AG04450 (cell line): Measurements from ENCODE around the gene FIG4. TPM values are rescaled to one million over a fixed set of nuclear protein-coding genes. Genes with fewer than 3 reads are reported as not detected.
"Not testable (repeated sequence)": the region's sequence is repeated elsewhere in the genome, so short reads cannot be mapped to it uniquely, and the experiment has no call there.

ENCODE experiments used
- CTCF ChIA-PET: fragments of 300-600, 350-600 bp; formaldehyde crosslinking; extraction: SDS; loops from one replicate; lab custom pipeline; 2022; ENCODE audit warnings: antibody characterized with exemption, inconsistent platforms; lab: Charles Lee
- POLR2A ChIA-PET: fragments of 350-600 bp; formaldehyde crosslinking; extraction: SDS; loops from one replicate; lab custom pipeline; 2021; ENCODE audit warnings: antibody characterized with exemption, inconsistent platforms; lab: Yijun Ruan, JAX
- DNase-seq: peaks from one replicate; pipeline ENCODE4 v3.0.0-alpha.2; 2011; ENCODE audit warnings: low read depth, low spot score
- H3K27ac ChIP-seq: one replicate; pipeline ENCODE4 v1.5.1; 2012; ENCODE audit warnings: low read depth, low read length, control low read depth
- H3K27me3 ChIP-seq: one replicate; pipeline ENCODE4 v1.6.0; 2012; ENCODE audit warnings: low read length; ENCODE audit not compliant: control insufficient read depth, insufficient read depth
- H3K4me3 ChIP-seq: 2 replicates; pipeline ENCODE4 v1.5.1; 2011; ENCODE audit warnings: mild to moderate bottlenecking, low read depth, low read length, control low read depth
- H3K9me3 ChIP-seq: 2 replicates; pipeline ENCODE4 v1.5.1; 2012; ENCODE audit warnings: low read length; ENCODE audit not compliant: control insufficient read depth, insufficient read depth
- polyA plus RNA-seq: library from polyadenylated mRNA; depleted of rRNA; stranded (reverse); fragments of >200 nt; gene quantifications from 2 replicates; pipeline ENCODE4 v1.2.3, GENCODE V29; 2011
- TF ChIP-seq, protein P1 (sequence below): IDR thresholded peaks from 2 replicates; pipeline ENCODE4 v1.5.1; 2011; ENCODE audit warnings: low read depth, low read length, control low read depth, inconsistent platforms

The FIG4 gene
- polyA plus RNA-seq, 1 experiment, result 22.8 TPM

DNA sequence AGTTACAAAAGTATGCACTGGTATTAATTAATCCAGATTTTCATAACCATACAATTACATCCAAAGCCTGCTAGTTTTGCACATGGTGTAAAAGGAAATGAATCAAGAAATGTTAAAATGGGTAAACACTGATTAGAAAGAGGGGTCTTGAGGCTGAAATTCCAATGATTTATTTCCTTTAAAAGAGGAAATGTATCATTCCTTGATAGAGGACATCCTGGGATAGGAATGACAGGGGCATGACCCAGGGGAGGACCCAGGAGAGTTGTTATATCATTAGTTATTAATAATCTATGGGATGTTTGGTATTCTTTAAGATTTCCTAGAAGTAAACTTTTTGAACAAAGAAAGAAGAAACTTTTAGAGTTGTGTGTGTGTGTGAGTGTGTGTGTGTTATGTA, 18.3 kb upstream of the FIG4 start:
- TF ChIP-seq, protein P1, sequence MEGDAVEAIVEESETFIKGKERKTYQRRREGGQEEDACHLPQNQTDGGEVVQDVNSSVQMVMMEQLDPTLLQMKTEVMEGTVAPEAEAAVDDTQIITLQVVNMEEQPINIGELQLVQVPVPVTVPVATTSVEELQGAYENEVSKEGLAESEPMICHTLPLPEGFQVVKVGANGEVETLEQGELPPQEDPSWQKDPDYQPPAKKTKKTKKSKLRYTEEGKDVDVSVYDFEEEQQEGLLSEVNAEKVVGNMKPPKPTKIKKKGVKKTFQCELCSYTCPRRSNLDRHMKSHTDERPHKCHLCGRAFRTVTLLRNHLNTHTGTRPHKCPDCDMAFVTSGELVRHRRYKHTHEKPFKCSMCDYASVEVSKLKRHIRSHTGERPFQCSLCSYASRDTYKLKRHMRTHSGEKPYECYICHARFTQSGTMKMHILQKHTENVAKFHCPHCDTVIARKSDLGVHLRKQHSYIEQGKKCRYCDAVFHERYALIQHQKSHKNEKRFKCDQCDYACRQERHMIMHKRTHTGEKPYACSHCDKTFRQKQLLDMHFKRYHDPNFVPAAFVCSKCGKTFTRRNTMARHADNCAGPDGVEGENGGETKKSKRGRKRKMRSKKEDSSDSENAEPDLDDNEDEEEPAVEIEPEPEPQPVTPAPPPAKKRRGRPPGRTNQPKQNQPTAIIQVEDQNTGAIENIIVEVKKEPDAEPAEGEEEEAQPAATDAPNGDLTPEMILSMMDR, result no peak
- Histone ChIP-seq H3K27ac (no peak overlapping the region), H3K9me3 (no peaks in the 10 kb centered on the region), H3K27me3 (no peaks in the 10 kb centered on the region), H3K4me3 (no peak overlapping the region)
- ChIA-PET POLR2A (interaction anchor here (0.5 kb wide), 1 partner anchor 25 kb away, joined by 5 read pairs; no protein-coding TSS in a partner anchor), CTCF (interaction anchor here (1.0 kb wide), 1 partner anchor 31 kb away, joined by 3 read pairs; no protein-coding TSS in a partner anchor)
- no peak for DNase-seq

DNA sequence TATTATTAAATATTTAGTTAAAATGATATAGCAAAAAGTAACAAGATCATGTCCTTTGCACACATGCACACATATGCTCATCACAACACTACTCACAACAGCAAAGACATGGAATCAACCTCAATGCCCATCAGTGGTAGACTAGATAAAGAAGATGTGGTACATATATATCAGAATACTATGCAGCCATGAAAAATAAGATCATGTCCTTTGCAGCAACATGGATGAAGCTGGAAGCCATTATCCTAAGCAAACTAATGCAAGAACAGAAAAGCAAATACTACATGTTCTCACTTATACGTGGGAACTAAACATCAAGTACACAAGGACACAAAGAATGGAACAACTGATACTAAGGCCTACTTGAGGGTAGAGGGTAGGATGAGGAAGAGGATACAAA, 14.4 kb upstream of the FIG4 start:
- POLR2A ChIA-PET, result no interaction called here

DNA sequence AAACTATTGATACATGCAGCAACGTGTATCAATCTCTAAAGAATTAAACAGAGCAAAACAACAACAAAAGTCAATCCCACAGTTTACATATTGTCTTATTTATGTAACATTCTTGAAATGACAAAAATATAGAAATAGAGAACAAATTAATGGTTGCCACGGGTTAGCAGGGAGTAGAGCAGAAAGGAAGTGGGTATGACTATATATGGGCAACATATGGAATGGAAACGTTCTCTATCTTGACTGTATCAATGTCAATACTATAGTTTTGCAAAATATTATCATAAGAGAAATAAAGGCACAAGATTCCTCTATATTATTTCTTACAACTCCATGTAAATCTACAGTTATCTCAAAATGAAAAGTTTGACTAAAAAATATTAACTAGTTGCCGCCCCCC, 12.9 kb upstream of the FIG4 start:
- Histone ChIP-seq H3K9me3 (no peaks in the 10 kb centered on the region), H3K27ac (no peak overlapping the region), H3K4me3 (no peak overlapping the region), H3K27me3 (no peaks in the 10 kb centered on the region)
- DNase-seq, result no peak
- ChIA-PET CTCF (no interaction called here), POLR2A (no interaction called here)
- TF ChIP-seq, protein P1, result no peak

More for the DNA sequence above, 14.4 kb upstream of the FIG4 start:
- Histone ChIP-seq H3K27me3 (no peaks in the 10 kb centered on the region), H3K9me3 (no peaks in the 10 kb centered on the region), H3K4me3 (no peak overlapping the region), H3K27ac (no peak overlapping the region)
- CTCF ChIA-PET, result interaction anchor here (1.4 kb wide), 1 partner anchor 377 kb away, joined by 4 read pairs; no protein-coding TSS in a partner anchor
- DNase-seq, result no peak
- TF ChIP-seq, protein P1, result no peak

DNA sequence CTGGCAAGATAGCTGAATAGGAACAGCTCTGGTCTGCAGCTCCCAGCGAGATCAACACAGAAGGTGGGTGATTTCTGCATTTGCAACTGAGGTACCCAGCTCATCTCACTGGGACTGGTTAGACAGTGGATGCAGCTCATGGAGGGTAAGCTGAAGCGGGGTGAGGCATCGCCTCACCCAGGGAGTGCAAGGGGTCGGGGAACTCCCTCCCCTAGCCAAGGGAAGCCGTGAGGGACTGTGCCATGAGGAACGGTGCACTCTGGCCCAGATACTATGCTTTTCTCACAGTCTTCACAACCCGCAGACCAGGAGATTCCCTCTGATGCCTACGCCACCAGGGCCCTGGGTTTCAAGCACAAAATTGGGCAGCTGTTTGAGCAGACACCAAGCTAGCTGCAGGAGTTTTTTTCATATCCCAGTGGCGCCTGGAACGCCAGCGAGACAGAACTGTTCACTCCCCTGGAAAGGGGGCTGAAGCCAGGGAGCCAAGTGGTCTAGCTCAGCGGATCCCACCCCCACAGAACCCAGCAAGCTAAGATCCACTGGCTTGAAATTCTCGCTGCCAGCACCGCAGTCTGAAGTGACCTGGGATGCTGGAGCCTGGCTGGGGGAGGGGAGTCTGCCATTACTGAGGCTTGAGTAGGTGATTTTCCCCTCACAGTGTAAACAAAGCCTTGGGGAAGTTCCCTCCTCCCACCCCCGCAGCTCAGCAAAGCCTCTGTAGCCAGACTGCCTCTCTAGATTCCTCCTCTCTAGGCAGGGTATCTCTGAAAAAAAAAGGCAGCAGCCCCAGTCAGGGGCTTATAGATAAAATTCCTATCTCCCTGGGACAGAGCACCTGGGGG, 12.2 kb upstream of the FIG4 start:
- DNase-seq, H3K4me3 ChIP-seq, H3K9me3 ChIP-seq, H3K27me3 ChIP-seq, POLR2A ChIA-PET, H3K27ac ChIP-seq: not testable (repeated sequence)
- CTCF ChIA-PET, result interaction anchor here (0.8 kb wide), 1 partner anchor 361 kb away, joined by 5 read pairs; no protein-coding TSS in a partner anchor

DNA sequence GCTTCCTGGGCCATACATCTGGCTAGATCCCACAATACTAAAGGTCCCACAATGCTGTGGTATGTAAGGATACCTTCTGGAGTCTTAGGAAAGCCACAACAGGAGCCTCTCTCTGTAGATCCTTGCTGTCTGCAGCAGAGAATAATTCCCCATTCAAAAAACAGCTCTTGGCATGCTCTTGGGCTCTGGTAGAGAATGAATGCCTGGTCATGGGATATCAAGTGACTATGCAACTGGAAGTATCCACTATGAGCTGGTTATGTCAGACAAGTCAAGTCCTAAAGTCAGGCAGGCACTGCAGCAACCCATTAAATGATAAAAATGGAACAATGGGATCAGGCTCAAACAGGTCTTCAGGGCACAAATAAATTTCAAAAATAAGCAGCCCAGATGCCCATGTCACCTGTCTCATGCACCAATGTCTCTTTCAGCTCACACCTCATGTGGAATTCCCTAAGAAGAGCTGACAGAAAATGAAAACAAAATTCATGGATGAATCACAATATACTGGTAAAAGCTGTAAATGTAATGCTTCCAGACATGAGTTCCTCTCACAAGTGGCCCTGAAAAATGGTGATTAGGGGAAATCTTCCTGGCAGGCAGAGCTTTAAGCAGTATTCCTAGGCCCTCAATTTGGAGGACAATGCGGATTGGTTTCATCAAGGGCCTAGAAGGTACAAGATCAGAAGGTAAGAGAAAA, 4.4 kb upstream of the FIG4 start:
- no peaks in the 10 kb centered on the region for H3K27me3 ChIP-seq
- CTCF ChIA-PET, result interaction anchor here (1.4 to 1.6 kb wide), 2 partner anchors 10 to 18 kb away, joined by 4 read pairs; no protein-coding TSS in a partner anchor
- POLR2A ChIA-PET, result no interaction called here
- no peak for DNase-seq
- H3K9me3 ChIP-seq, result peaks cover 2% of the 10 kb centered on the region; the same call in 1 of the 2 replicates
- TF ChIP-seq, protein P1, result no peak
- H3K27ac ChIP-seq, result peak overlapping the region; percentile 85
- H3K4me3 ChIP-seq, result no peak overlapping the region
